ENCODE data around the gene TNNI3K.

The TNNI3K gene

DNA sequence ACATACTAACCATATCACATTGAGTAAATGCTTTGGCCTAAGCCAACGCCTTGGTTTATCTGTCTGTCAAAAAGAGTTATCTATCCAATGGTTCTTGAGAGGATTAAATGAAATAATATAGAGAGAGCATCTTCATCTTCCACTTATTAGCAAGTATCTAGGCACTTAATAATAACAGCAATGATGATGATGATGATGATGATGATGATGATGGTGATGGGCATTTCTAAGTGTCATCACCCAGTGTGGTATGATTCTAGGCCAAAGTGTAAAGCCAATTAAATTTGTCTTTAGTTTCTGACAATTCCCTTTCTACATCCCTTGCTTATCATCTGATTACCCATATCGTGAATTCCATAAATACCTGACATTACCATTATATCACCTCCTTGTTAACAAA is 342.9 kb downstream of the TNNI3K start:
- H3K36me3 ChIP-seq (ENCODE audit: insufficient read depth, low read length): no peaks in the 10 kb centered on the region
- 91% methylated on average over 1 of the region's 2 CpGs for WGBS
- H3K27ac ChIP-seq (ENCODE audit: low read depth, low read length): no peak overlapping the region
- no peaks in the 10 kb centered on the region for H3K27me3 ChIP-seq (ENCODE audit: insufficient read depth, low read length)
- no peak overlapping the region for H3K9ac ChIP-seq (ENCODE audit: low read depth, low read length)
- H3K9me3 ChIP-seq (ENCODE audit: insufficient read depth, low read depth, low read length): no peaks in the 10 kb centered on the region
- no peak overlapping the region for H3K4me3 ChIP-seq (ENCODE audit: low read length)
- H3K4me1 ChIP-seq (ENCODE audit: insufficient read depth, low read length): no peaks in the 10 kb centered on the region

DNA sequence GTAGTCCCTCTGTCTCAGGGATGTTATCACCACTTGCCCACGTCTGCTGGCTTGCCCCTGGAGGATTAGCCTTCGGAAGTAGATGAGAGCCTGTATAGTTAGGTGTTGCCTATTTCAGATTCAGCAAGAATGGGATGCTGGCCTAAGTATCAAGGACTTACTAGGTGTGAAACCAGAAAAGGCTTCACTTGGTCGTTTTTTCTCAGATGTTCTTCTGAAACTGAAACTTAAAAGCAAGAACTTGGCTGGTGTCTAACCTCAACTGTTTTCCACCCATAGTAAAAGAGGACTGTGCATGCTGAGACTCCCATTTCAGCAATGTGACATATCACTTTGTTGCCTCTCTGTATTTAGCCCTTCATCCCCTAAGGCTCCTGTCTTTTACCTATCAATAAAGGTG is 344.2 kb downstream of the TNNI3K start:
- Histone ChIP-seq H3K9ac (ENCODE audit: low read depth, low read length) (no peak overlapping the region), H3K4me3 (ENCODE audit: low read length) (no peak overlapping the region), H3K4me1 (ENCODE audit: insufficient read depth, low read length) (no peaks in the 10 kb centered on the region), H3K27me3 (ENCODE audit: insufficient read depth, low read length) (no peaks in the 10 kb centered on the region), H3K9me3 (ENCODE audit: insufficient read depth, low read depth, low read length) (no peaks in the 10 kb centered on the region), H3K36me3 (ENCODE audit: insufficient read depth, low read length) (no peaks in the 10 kb centered on the region), H3K27ac (ENCODE audit: low read depth, low read length) (no peak overlapping the region)
- WGBS: 86% methylated on average over 3 of the region's 3 CpGs

- Histone ChIP-seq H3K9ac (ENCODE audit: low read depth, low read length) (no peak overlapping the region), H3K4me3 (ENCODE audit: low read length) (no peak overlapping the region), H3K9me3 (ENCODE audit: insufficient read depth, low read depth, low read length) (no peaks in the 10 kb centered on the region), H3K36me3 (ENCODE audit: insufficient read depth, low read length) (no peaks in the 10 kb centered on the region), H3K27ac (ENCODE audit: low read depth, low read length) (no peak overlapping the region), H3K4me1 (ENCODE audit: insufficient read depth, low read length) (no peaks in the 10 kb centered on the region), H3K27me3 (ENCODE audit: insufficient read depth, low read length) (no peaks in the 10 kb centered on the region)
- WGBS: 94% methylated on average over 2 of the region's 3 CpGs
Observed at GRCh38 chr1:74583397-74583796, 348.2 kb downstream of the TNNI3K start.

GRCh38 chr1:74584185-74584584 is 349.0 kb downstream of the TNNI3K start:
- H3K36me3 ChIP-seq (ENCODE audit: insufficient read depth, low read length): no peaks in the 10 kb centered on the region
- no peak overlapping the region for H3K4me3 ChIP-seq (ENCODE audit: low read length)
- H3K27ac ChIP-seq (ENCODE audit: low read depth, low read length): no peak overlapping the region
- no peaks in the 10 kb centered on the region for H3K4me1 ChIP-seq (ENCODE audit: insufficient read depth, low read length)
- H3K27me3 ChIP-seq (ENCODE audit: insufficient read depth, low read length): no peaks in the 10 kb centered on the region
- H3K9ac ChIP-seq (ENCODE audit: low read depth, low read length): no peak overlapping the region
- no peaks in the 10 kb centered on the region for H3K9me3 ChIP-seq (ENCODE audit: insufficient read depth, low read depth, low read length)
- 93% methylated on average over 2 of the region's 2 CpGs for WGBS

GRCh38 chr1:74586253-74586897 is 351.2 kb downstream of the TNNI3K start:
- Histone ChIP-seq H3K4me3 (ENCODE audit: low read length) (no peak overlapping the region), H3K9ac (ENCODE audit: low read depth, low read length) (no peak overlapping the region), H3K27ac (ENCODE audit: low read depth, low read length) (no peak overlapping the region), H3K4me1 (ENCODE audit: insufficient read depth, low read length) (no peaks in the 10 kb centered on the region), H3K36me3 (ENCODE audit: insufficient read depth, low read length) (no peaks in the 10 kb centered on the region), H3K27me3 (ENCODE audit: insufficient read depth, low read length) (no peaks in the 10 kb centered on the region), H3K9me3 (ENCODE audit: insufficient read depth, low read depth, low read length) (no peaks in the 10 kb centered on the region)
- no CpG with 5 or more reads among the region's 4 CpGs for WGBS

DNA sequence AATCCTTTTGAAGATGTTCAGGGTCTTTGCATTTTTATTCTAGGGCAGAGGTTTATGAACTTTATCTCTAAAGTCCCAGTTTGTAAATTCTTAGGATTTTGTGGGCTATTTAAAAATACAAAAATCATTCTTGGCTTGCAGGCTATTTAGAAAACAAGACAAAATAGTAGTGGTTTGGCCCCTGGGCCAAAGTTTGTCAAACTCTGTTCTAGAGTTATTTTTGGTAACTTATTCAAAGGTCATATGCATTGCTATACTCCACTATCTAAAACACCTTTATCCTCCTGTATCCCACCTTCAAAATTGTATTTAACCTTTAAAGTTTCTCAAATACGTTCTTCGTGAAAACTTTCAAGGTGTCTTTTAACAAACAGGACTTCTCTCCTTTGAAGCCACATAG is 352.7 kb downstream of the TNNI3K start:
- H3K36me3 ChIP-seq (ENCODE audit: insufficient read depth, low read length): no peaks in the 10 kb centered on the region
- H3K27ac ChIP-seq (ENCODE audit: low read depth, low read length): no peak overlapping the region
- no peaks in the 10 kb centered on the region for H3K9me3 ChIP-seq (ENCODE audit: insufficient read depth, low read depth, low read length)
- no peak overlapping the region for H3K9ac ChIP-seq (ENCODE audit: low read depth, low read length)
- no peaks in the 10 kb centered on the region for H3K27me3 ChIP-seq (ENCODE audit: insufficient read depth, low read length)
- 96% methylated on average over 2 of the region's 2 CpGs for WGBS
- H3K4me1 ChIP-seq (ENCODE audit: insufficient read depth, low read length): no peaks in the 10 kb centered on the region
- H3K4me3 ChIP-seq (ENCODE audit: low read length): no peak overlapping the region

- Histone ChIP-seq H3K36me3 (ENCODE audit: insufficient read depth, low read length) (no peaks in the 10 kb centered on the region), H3K27me3 (ENCODE audit: insufficient read depth, low read length) (no peaks in the 10 kb centered on the region), H3K9me3 (ENCODE audit: insufficient read depth, low read depth, low read length) (no peaks in the 10 kb centered on the region), H3K4me1 (ENCODE audit: insufficient read depth, low read length) (no peaks in the 10 kb centered on the region), H3K9ac (ENCODE audit: low read depth, low read length) (no peak overlapping the region), H3K27ac (ENCODE audit: low read depth, low read length) (no peak overlapping the region), H3K4me3 (ENCODE audit: low read length) (no peak overlapping the region)
- 95% methylated on average over 4 of the region's 5 CpGs for WGBS
Observed at GRCh38 chr1:74590288-74590687, 355.1 kb downstream of the TNNI3K start.

- no peaks in the 10 kb centered on the region for H3K27me3 ChIP-seq (ENCODE audit: insufficient read depth, low read length)
- H3K4me1 ChIP-seq (ENCODE audit: insufficient read depth, low read length): no peaks in the 10 kb centered on the region
- no peak overlapping the region for H3K9ac ChIP-seq (ENCODE audit: low read depth, low read length)
- no peak overlapping the region for H3K27ac ChIP-seq (ENCODE audit: low read depth, low read length)
- 95% methylated on average over 2 of the region's 2 CpGs for WGBS
- no peaks in the 10 kb centered on the region for H3K36me3 ChIP-seq (ENCODE audit: insufficient read depth, low read length)
- H3K9me3 ChIP-seq (ENCODE audit: insufficient read depth, low read depth, low read length): no peaks in the 10 kb centered on the region
- no peak overlapping the region for H3K4me3 ChIP-seq (ENCODE audit: low read length)
Observed at GRCh38 chr1:74591949-74592348, 356.8 kb downstream of the TNNI3K start.

- Histone ChIP-seq H3K27me3 (ENCODE audit: insufficient read depth, low read length) (no peaks in the 10 kb centered on the region), H3K4me1 (ENCODE audit: insufficient read depth, low read length) (no peaks in the 10 kb centered on the region), H3K9me3 (ENCODE audit: insufficient read depth, low read depth, low read length) (no peaks in the 10 kb centered on the region), H3K9ac (ENCODE audit: low read depth, low read length) (no peak overlapping the region), H3K4me3 (ENCODE audit: low read length) (no peak overlapping the region), H3K27ac (ENCODE audit: low read depth, low read length) (no peak overlapping the region), H3K36me3 (ENCODE audit: insufficient read depth, low read length) (no peaks in the 10 kb centered on the region)
- 87% methylated on average over 4 of the region's 5 CpGs for WGBS
Observed at GRCh38 chr1:74592580-74593355, 357.6 kb downstream of the TNNI3K start.

Data from HUES64 (cell line).